ENCODE measurements around the gene MAP2K2. TPM values are rescaled to one million over a fixed set of nuclear protein-coding genes. Genes with fewer than 3 reads are reported as not detected.

MAP2K2 gene
- total RNA-seq, 3 donors from 2014 or later: 50.8 to 72.8 (median 64.5) TPM

- peaks cover 0 to 8% of the 10 kb centered on the region in 2 donors for H3K4me1 ChIP-seq
- intact Hi-C loops (cut with DNase I; ENCODE audit: low total_unique reads): no loop called here
- H3K27me3 ChIP-seq: no peaks in the 10 kb centered on the region
- DNase-seq (ENCODE audit: low spot score in 2 of 2): no peak
- peak overlapping the region in 1 of 3 donors; percentile 17 for H3K4me3 ChIP-seq
- H3K9me3 ChIP-seq: no peaks in the 10 kb centered on the region
- TF ChIP-seq POLR2A (IDR thresholded peaks at IDR 0.05) (no peak), CTCF (IDR thresholded peaks at IDR 0.05) (no peak), POLR2AphosphoS5 (IDR thresholded peaks at IDR 0.05) (no peak)
- no peaks in the 10 kb centered on the region for H3K36me3 ChIP-seq
- H3K27ac ChIP-seq: peak overlapping the region in 1 of 2 donors; percentile 19
Observed at GRCh38 chr19:4121815-4122214, 2.1 kb downstream of the MAP2K2 start.

- H3K36me3 ChIP-seq: no peaks in the 10 kb centered on the region
- no peaks in the 10 kb centered on the region for H3K9me3 ChIP-seq
- H3K27me3 ChIP-seq: no peaks in the 10 kb centered on the region
- DNase-seq (ENCODE audit: low spot score in 2 of 2): no peak
- H3K27ac ChIP-seq: no peak overlapping the region
- no peak overlapping the region for H3K4me3 ChIP-seq
- intact Hi-C loops (cut with DNase I; ENCODE audit: low total_unique reads): no loop called here
- H3K4me1 ChIP-seq: peaks cover 0 to 8% of the 10 kb centered on the region in 2 donors
- TF ChIP-seq POLR2A (IDR thresholded peaks at IDR 0.05): no peak
- no peak for TF ChIP-seq POLR2AphosphoS5 (IDR thresholded peaks at IDR 0.05)
- TF ChIP-seq CTCF (IDR thresholded peaks at IDR 0.05): no peak
Observed at GRCh38 chr19:4121273-4121612, 2.7 kb downstream of the MAP2K2 start.

- TF ChIP-seq CTCF (IDR thresholded peaks at IDR 0.05) (no peak), POLR2AphosphoS5 (IDR thresholded peaks at IDR 0.05) (no peak), POLR2A (IDR thresholded peaks at IDR 0.05) (no peak)
- H3K4me1 ChIP-seq: peaks cover 0 to 8% of the 10 kb centered on the region in 2 donors
- H3K27ac ChIP-seq: peak overlapping the region in 1 of 2 donors; percentile 32
- no peaks in the 10 kb centered on the region for H3K27me3 ChIP-seq
- H3K9me3 ChIP-seq: no peaks in the 10 kb centered on the region
- intact Hi-C loops (cut with DNase I; ENCODE audit: low total_unique reads): no loop called here
- H3K4me3 ChIP-seq: no peak overlapping the region
- DNase-seq (ENCODE audit: low spot score in 2 of 2): no peak
- no peaks in the 10 kb centered on the region for H3K36me3 ChIP-seq
Observed at GRCh38 chr19:4120559-4121272, 3.2 kb downstream of the MAP2K2 start.

GRCh38 chr19:4119763-4120162 is 4.2 kb downstream of the MAP2K2 start:
- no peak for TF ChIP-seq POLR2A (IDR thresholded peaks at IDR 0.05)
- TF ChIP-seq CTCF (IDR thresholded peaks at IDR 0.05): no peak
- no peak for TF ChIP-seq POLR2AphosphoS5 (IDR thresholded peaks at IDR 0.05)
- H3K36me3 ChIP-seq: no peaks in the 10 kb centered on the region
- no peak overlapping the region for H3K4me3 ChIP-seq
- H3K27me3 ChIP-seq: no peaks in the 10 kb centered on the region
- DNase-seq (ENCODE audit: low spot score in 2 of 2): no peak
- H3K9me3 ChIP-seq: no peaks in the 10 kb centered on the region
- H3K4me1 ChIP-seq: peaks cover 0 to 8% of the 10 kb centered on the region in 2 donors
- no peak overlapping the region for H3K27ac ChIP-seq
- intact Hi-C loops (cut with DNase I; ENCODE audit: low total_unique reads): no loop called here

- H3K27me3 ChIP-seq: no peaks in the 10 kb centered on the region
- intact Hi-C loops (cut with DNase I; ENCODE audit: low total_unique reads): no loop called here
- no peaks in the 10 kb centered on the region for H3K9me3 ChIP-seq
- H3K4me1 ChIP-seq: no peaks in the 10 kb centered on the region
- H3K27ac ChIP-seq: no peak overlapping the region
- DNase-seq (ENCODE audit: low spot score in 2 of 2): no peak
- no peak for TF ChIP-seq CTCF (IDR thresholded peaks at IDR 0.05)
- no peak for TF ChIP-seq POLR2A (IDR thresholded peaks at IDR 0.05)
- no peak for TF ChIP-seq POLR2AphosphoS5 (IDR thresholded peaks at IDR 0.05)
- no peaks in the 10 kb centered on the region for H3K36me3 ChIP-seq
- H3K4me3 ChIP-seq: no peak overlapping the region
Observed at GRCh38 chr19:4115818-4116385, 8.0 kb downstream of the MAP2K2 start.
